K562 (cell line): ENCODE measurements around the gene CRAT. TPM values are rescaled to one million over a fixed set of nuclear protein-coding genes. Genes with fewer than 3 reads are reported as not detected.
A peak's percentile ranks its signal among the peaks of the same experiment; 100 is the strongest.

Experiments
- ARID1B ChIP-seq: fragments of 450-650 bp; IDR thresholded peaks from 2 replicates; pipeline ENCODE4 v1.6.1; 2016; ENCODE audit warnings: antibody characterized with exemption, mild to moderate bottlenecking, inconsistent platforms
- ASH1L ChIP-seq: fragments of 450-650 bp; IDR thresholded peaks from 2 replicates; pipeline ENCODE4 v1.6.1; 2018; ENCODE audit warnings: borderline replicate concordance, mild to moderate bottlenecking, low read depth; ENCODE audit not compliant: partially characterized antibody
- BCOR ChIP-seq: fragments of 450-650 bp; IDR thresholded peaks from 2 replicates; pipeline ENCODE4 v1.6.1; 2016
- EGR1 ChIP-seq: fragments of 450-650 bp; conservative IDR thresholded peaks from 2 replicates; pipeline ENCODE4 v1.6.1; 2017; ENCODE audit warnings: mild to moderate bottlenecking
- KLF10 ChIP-seq: fragments of 250-450 bp; sonication (Bioruptor Pico); IDR thresholded peaks from 2 replicates; pipeline ENCODE4 v1.6.1; 2021; ENCODE audit warnings: matching md5 sums
- ZFP36 ChIP-seq: fragments of 150-350 bp; IDR thresholded peaks from 2 replicates; pipeline ENCODE4 v1.6.1; 2018; ENCODE audit warnings: low read length, low read depth; ENCODE audit not compliant: partially characterized antibody
- ZNF584 ChIP-seq: fragments of 200-800 bp; sonication (Bioruptor generic); IDR thresholded peaks from 2 replicates; pipeline ENCODE4 v1.6.1; 2016; ENCODE audit warnings: low read depth, mild to moderate bottlenecking, missing genetic modification characterization, missing compliant biosample characterization
- polyA plus RNA-seq, 8 experiments: library from polyadenylated mRNA; depleted of rRNA in 4 of 8; stranded (reverse) in 5 of 8; unstranded in 3 of 8; fragments of >200 nt; fragmentation: Nextera tagmentation in 2 of 8; fragmentation: Illumina TruSeq in 1 of 8; extraction: Ambion mirVana in 2 of 8; extraction: Trizol in 1 of 8; gene quantifications; 2 replicates each; pipeline versions ENCODE4 v1.2.1 to v1.2.3, GENCODE V29; 2011 to 2014; ENCODE audit warnings: inconsistent platforms in 1 of 8, missing spikeins in 1 of 8
- total RNA-seq, 7 experiments: library from RNA; depleted of rRNA in 6 of 7; stranded (reverse); fragments of >200 nt in 6 of 7; fragmentation: Illumina TruSeq in 2 of 7; extraction: Trizol in 2 of 7; gene quantifications; 2 replicates each; pipeline versions ENCODE4 v1.2.1 to v1.2.3, GENCODE V29; 2011 to 2021; ENCODE audit warnings: low replicate concordance in 1 of 7
- TF ChIP-seq, protein P1 (sequence below): fragments of 450-650 bp; IDR thresholded peaks from 2 replicates; pipeline ENCODE4 v1.6.1; 2016; ENCODE audit warnings: mild to moderate bottlenecking, moderate library complexity
- TF ChIP-seq, protein P2 (sequence below): sonication (generic); formaldehyde crosslinking; IDR thresholded peaks from 2 replicates; pipeline ENCODE4 v1.8.1; 2023; ENCODE audit warnings: mild to moderate bottlenecking, missing genetic modification reagents
- TF ChIP-seq, protein P3 (sequence below): fragments of 250-450 bp; sonication (Bioruptor Pico); IDR thresholded peaks from 2 replicates; pipeline ENCODE4 v1.5.0; 2022; ENCODE audit warnings: mild to moderate bottlenecking
- TF ChIP-seq, protein P4 (sequence below): sonication (generic); formaldehyde crosslinking; IDR thresholded peaks from 2 replicates; pipeline ENCODE4 v1.4.0; 2020; ENCODE audit warnings: mild to moderate bottlenecking, missing genetic modification reagents

Gene CRAT
- total and polyA plus RNA-seq, 9 of the 15 experiments (the other 6 are each of a cell fraction or from before 2014, with no cell fraction given): 0.20 to 13.8 (median 5.4) TPM

DNA sequence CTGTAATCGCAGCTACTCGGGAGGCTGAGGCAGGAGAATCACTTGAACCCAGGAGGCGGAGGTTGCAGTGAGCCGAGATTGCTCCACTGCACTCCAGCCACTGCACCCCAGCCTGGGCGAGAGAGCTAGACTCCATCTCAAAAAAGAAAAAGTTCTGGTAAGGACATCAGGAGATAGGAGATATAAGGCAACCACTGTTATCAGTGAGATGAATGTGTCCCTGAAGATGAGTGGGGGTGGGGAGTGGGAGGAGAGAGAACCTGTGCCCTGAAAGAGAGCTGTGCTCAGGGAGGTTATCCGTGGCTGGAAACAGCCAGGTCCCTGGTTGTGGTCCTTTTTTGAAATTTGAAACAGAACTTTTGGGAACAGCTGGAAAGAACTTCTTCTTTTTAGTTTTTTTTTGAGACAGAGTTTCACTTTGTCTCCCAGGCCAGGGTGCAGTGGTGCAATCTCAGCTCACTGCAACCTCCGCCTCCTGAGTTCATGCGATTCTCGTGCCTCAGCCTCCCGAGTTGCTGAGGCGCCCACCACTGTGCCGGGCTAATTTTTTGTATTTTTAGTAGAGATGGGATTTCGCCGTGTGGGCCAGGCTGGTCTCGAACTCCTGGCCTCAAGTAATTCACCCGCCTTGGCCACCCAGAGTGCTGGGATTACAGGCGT, 3.2 kb upstream of the CRAT start (continued):
- peak; percentile 86 for TF ChIP-seq EGR1
- TF ChIP-seq ZFP36: no peak
- TF ChIP-seq ASH1L: no peak
- TF ChIP-seq, protein P1, sequence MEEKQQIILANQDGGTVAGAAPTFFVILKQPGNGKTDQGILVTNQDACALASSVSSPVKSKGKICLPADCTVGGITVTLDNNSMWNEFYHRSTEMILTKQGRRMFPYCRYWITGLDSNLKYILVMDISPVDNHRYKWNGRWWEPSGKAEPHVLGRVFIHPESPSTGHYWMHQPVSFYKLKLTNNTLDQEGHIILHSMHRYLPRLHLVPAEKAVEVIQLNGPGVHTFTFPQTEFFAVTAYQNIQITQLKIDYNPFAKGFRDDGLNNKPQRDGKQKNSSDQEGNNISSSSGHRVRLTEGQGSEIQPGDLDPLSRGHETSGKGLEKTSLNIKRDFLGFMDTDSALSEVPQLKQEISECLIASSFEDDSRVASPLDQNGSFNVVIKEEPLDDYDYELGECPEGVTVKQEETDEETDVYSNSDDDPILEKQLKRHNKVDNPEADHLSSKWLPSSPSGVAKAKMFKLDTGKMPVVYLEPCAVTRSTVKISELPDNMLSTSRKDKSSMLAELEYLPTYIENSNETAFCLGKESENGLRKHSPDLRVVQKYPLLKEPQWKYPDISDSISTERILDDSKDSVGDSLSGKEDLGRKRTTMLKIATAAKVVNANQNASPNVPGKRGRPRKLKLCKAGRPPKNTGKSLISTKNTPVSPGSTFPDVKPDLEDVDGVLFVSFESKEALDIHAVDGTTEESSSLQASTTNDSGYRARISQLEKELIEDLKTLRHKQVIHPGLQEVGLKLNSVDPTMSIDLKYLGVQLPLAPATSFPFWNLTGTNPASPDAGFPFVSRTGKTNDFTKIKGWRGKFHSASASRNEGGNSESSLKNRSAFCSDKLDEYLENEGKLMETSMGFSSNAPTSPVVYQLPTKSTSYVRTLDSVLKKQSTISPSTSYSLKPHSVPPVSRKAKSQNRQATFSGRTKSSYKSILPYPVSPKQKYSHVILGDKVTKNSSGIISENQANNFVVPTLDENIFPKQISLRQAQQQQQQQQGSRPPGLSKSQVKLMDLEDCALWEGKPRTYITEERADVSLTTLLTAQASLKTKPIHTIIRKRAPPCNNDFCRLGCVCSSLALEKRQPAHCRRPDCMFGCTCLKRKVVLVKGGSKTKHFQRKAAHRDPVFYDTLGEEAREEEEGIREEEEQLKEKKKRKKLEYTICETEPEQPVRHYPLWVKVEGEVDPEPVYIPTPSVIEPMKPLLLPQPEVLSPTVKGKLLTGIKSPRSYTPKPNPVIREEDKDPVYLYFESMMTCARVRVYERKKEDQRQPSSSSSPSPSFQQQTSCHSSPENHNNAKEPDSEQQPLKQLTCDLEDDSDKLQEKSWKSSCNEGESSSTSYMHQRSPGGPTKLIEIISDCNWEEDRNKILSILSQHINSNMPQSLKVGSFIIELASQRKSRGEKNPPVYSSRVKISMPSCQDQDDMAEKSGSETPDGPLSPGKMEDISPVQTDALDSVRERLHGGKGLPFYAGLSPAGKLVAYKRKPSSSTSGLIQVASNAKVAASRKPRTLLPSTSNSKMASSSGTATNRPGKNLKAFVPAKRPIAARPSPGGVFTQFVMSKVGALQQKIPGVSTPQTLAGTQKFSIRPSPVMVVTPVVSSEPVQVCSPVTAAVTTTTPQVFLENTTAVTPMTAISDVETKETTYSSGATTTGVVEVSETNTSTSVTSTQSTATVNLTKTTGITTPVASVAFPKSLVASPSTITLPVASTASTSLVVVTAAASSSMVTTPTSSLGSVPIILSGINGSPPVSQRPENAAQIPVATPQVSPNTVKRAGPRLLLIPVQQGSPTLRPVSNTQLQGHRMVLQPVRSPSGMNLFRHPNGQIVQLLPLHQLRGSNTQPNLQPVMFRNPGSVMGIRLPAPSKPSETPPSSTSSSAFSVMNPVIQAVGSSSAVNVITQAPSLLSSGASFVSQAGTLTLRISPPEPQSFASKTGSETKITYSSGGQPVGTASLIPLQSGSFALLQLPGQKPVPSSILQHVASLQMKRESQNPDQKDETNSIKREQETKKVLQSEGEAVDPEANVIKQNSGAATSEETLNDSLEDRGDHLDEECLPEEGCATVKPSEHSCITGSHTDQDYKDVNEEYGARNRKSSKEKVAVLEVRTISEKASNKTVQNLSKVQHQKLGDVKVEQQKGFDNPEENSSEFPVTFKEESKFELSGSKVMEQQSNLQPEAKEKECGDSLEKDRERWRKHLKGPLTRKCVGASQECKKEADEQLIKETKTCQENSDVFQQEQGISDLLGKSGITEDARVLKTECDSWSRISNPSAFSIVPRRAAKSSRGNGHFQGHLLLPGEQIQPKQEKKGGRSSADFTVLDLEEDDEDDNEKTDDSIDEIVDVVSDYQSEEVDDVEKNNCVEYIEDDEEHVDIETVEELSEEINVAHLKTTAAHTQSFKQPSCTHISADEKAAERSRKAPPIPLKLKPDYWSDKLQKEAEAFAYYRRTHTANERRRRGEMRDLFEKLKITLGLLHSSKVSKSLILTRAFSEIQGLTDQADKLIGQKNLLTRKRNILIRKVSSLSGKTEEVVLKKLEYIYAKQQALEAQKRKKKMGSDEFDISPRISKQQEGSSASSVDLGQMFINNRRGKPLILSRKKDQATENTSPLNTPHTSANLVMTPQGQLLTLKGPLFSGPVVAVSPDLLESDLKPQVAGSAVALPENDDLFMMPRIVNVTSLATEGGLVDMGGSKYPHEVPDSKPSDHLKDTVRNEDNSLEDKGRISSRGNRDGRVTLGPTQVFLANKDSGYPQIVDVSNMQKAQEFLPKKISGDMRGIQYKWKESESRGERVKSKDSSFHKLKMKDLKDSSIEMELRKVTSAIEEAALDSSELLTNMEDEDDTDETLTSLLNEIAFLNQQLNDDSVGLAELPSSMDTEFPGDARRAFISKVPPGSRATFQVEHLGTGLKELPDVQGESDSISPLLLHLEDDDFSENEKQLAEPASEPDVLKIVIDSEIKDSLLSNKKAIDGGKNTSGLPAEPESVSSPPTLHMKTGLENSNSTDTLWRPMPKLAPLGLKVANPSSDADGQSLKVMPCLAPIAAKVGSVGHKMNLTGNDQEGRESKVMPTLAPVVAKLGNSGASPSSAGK: no peak
- TF ChIP-seq KLF10: no peak
- 0 out of 2 replicates have a peak, but pooled peaks have one; percentile 8 for TF ChIP-seq BCOR
- TF ChIP-seq, protein P2, sequence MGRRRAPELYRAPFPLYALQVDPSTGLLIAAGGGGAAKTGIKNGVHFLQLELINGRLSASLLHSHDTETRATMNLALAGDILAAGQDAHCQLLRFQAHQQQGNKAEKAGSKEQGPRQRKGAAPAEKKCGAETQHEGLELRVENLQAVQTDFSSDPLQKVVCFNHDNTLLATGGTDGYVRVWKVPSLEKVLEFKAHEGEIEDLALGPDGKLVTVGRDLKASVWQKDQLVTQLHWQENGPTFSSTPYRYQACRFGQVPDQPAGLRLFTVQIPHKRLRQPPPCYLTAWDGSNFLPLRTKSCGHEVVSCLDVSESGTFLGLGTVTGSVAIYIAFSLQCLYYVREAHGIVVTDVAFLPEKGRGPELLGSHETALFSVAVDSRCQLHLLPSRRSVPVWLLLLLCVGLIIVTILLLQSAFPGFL (CRISPR knock-in tag): no peak
- TF ChIP-seq ARID1B: peak; percentile 88
- TF ChIP-seq ZNF584: no peak
- TF ChIP-seq, protein P3, sequence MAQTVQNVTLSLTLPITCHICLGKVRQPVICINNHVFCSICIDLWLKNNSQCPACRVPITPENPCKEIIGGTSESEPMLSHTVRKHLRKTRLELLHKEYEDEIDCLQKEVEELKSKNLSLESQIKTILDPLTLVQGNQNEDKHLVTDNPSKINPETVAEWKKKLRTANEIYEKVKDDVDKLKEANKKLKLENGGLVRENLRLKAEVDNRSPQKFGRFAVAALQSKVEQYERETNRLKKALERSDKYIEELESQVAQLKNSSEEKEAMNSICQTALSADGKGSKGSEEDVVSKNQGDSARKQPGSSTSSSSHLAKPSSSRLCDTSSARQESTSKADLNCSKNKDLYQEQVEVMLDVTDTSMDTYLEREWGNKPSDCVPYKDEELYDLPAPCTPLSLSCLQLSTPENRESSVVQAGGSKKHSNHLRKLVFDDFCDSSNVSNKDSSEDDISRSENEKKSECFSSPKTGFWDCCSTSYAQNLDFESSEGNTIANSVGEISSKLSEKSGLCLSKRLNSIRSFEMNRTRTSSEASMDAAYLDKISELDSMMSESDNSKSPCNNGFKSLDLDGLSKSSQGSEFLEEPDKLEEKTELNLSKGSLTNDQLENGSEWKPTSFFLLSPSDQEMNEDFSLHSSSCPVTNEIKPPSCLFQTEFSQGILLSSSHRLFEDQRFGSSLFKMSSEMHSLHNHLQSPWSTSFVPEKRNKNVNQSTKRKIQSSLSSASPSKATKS (CRISPR knock-in tag): no peak
- TF ChIP-seq, protein P4, sequence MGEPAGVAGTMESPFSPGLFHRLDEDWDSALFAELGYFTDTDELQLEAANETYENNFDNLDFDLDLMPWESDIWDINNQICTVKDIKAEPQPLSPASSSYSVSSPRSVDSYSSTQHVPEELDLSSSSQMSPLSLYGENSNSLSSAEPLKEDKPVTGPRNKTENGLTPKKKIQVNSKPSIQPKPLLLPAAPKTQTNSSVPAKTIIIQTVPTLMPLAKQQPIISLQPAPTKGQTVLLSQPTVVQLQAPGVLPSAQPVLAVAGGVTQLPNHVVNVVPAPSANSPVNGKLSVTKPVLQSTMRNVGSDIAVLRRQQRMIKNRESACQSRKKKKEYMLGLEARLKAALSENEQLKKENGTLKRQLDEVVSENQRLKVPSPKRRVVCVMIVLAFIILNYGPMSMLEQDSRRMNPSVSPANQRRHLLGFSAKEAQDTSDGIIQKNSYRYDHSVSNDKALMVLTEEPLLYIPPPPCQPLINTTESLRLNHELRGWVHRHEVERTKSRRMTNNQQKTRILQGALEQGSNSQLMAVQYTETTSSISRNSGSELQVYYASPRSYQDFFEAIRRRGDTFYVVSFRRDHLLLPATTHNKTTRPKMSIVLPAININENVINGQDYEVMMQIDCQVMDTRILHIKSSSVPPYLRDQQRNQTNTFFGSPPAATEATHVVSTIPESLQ (CRISPR knock-in tag): no peak
